ENCODE measurements around the gene TTC17.
"Not testable (repeated sequence)": the region's sequence is repeated elsewhere in the genome, so short reads cannot be mapped to it uniquely, and the experiment has no call there.

The TTC17 gene

DNA sequence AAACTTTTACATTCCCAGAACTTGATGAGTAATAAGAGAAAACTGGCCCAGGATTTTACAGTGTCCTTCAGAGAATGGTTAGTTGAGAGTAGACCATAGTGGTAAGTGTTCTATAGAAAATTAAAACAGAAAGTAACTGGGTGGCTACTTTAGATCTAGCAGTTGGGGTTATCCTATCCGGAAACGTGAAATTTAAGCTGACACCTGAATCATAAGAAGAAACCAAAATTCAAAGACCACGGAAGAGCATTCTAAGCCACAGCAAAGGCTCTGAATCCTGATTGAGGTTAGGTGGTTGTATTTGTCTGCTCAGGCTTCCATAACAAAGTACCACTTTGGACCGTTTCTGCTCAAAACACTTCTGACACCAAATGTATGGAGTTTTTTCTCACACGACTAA lies 34.0 kb downstream of the TTC17 start:
- no peak for DNase-seq (ENCODE audit: low spot score)

DNA sequence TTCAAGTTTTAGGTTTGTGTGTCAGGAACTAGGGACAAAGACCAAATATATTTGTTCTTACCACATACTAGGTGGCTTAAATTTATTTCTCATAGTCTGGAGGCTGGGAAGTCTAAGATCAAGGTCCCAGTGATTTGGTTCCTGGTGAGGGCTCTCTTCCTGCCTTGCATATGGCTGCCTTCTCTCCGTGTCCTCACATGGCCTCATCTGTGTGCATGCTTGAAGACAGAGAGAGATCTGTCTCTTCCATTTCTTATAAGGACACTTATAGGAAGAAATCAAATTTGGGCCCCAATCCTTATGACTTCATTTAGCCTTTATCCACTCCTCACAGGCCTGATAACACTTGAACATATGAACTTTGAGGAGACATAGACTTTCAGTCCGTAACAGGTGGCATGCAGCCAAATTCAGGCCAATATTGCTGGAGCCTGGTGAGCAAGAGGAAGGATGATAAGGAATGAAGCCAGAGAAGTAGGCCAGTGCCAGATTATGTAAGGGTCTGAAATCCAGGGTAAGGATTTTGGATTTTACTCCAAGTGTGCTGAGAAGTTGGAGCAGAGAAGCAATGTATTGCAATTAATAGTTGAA lies 35.1 kb downstream of the TTC17 start:
- no peak for DNase-seq (ENCODE audit: low spot score)

DNA sequence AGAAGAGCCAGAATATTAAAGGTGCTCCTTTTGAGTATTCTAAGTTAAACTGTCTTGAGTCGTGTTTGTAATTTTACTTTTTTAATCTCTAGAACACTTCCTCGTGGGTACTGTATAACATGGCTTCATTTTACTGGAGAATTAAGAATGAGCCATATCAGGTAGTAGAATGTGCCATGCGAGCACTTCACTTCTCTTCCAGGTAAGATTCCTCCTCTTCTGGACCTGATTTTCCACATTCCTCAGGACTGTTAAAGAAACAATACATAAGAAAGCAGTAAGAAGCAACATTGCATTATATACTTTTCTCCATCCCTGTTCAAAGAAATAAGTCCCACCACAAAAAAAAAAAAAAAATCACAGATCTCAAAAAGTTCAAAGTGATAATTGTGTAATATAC lies 37.9 kb downstream of the TTC17 start:
- no peak for DNase-seq (ENCODE audit: low spot score)

DNA sequence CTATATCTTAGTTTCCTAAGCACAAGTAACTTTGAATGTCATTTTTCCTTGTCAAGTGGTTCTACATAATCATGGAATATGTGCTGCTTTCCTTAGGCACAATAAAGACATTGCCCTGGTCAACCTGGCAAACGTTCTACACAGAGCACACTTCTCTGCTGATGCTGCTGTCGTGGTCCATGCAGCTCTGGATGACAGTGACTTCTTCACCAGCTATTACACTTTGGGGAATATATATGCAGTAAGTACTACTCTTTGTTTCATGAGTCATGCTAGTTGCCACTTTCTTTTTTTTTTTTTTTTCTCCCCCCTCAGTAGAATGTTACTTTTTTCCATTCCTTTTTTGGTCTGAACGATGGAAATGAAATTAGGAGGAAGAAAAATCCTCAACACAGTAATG lies 38.5 kb downstream of the TTC17 start:
- no peak for DNase-seq (ENCODE audit: low spot score)

DNA sequence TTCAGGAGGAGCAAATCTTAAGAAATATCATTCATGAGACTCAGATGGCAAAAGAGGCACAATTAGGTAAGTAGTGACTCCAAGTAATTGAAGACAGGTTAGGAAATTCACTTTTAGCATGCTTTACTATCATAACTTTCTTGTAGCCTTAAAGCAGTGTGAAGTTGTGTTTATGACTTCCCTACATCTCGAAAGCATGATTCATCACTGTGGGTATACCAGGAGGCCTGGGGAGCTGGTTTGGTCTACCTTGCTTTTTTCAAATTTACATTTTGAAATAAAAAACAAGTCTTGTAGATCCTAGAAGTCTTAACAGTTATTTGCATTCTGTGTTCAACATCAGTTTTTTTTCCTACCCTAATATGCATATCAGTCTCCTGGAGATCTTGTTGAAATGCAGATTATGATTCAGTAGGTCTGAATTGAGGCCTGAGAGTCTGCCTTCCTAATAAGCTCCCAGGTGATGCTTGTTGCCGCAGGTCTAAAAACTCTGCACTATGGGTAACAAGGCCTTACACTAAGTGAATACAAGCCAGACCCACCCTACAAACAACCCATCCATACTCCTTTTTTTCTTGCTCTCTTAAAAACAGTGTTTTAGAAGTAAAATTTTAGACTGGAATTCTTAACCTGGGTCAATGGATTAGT lies 41.4 kb downstream of the TTC17 start:
- no peak for DNase-seq (ENCODE audit: low spot score)

DNA sequence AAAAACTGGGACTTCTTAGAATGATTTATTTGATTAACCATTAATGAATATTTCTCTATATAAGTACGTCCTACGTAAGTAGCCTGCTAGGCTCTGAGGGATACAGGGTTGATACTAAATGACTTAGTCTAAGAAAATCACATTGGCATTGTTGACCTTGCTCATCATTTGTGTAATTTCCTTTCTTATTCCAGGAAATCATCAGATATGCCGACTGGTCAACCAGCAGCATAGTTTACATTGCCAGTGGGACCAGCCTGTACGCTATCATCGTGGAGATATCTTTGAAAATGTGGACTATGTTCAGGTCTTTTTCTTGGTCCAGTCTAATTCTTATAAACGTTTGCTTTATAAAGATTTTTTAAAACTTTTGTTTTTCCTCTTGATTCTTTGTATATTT lies 42.5 kb downstream of the TTC17 start:
- no peak for DNase-seq (ENCODE audit: low spot score)

DNA sequence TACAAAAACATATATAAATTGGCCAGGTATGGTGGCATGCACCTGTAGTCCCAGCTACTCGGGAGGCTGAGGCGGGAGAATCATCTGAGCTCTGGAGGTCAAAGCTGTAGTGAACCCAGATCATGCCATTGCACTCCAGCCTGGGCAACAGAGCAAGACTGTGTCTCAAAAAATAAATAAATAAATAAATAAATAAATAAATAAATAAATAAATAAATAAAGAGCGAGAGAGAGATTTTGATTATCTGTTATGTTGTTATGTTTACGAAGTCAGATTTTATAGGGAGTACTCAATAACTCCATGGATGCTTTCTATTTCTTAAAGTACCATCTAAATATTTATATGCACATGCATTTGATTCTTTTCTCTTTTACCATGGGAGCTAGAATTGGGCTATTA lies 43.1 kb downstream of the TTC17 start:
- not testable (repeated sequence) for DNase-seq (ENCODE audit: low spot score)

DNA sequence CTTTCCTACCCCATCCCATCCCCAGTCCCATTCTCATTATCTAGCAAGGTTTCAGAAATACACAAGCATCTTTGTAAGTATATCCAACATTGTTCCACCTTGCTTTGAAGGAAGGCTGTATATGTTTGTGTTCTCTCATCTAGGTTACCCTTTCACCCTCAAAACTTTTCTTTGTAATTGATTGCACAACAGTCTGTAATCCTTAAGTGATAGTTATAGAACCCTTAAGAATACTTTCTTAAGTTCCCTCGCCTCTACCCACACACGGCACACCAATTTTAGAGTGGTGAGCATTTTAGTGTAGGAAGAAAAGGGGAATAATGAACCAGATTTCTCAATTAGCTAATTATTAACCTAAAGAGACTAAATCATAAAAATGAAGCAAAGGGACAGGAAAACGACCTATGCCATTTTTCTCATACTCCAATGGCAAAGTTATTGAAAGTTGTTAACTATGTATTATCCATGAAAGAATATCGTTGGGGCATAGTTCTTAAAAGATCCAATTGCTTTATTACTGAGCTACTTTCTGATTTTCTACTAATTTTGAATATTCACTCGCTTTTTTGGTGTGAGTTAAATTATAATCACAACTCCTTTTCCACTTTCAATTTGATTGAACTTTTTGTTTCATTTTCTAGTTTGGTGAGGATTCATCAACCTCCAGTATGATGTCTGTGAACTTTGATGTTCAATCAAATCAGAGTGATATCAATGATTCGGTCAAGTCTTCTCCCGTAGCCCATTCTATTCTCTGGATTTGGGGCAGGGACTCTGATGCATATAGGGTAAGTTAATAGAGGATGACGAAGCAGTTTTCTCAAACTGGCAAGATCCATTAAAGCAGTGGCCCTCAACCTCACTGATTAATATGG lies 44.9 kb downstream of the TTC17 start:
- DNase-seq (ENCODE audit: low spot score), result no peak

DNA sequence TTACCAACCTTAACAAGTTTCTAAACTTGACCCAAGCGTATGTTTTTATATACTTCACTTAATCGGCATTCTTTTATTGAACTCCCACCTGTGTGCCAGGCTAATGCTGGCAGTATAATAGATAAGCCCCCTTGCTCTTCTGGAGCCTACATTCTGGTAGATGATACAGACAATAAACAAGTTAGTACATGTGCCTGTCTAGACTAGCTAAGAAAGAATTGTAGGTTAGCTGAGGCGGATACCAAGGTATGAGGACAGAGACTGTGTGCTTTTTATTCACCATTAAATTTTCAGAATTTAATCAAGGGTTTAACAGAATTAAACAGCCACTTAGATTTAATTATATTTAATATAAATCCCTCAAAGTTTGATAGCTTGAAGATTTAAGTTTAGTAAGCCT lies 45.7 kb downstream of the TTC17 start:
- DNase-seq (ENCODE audit: low spot score), result no peak

DNA sequence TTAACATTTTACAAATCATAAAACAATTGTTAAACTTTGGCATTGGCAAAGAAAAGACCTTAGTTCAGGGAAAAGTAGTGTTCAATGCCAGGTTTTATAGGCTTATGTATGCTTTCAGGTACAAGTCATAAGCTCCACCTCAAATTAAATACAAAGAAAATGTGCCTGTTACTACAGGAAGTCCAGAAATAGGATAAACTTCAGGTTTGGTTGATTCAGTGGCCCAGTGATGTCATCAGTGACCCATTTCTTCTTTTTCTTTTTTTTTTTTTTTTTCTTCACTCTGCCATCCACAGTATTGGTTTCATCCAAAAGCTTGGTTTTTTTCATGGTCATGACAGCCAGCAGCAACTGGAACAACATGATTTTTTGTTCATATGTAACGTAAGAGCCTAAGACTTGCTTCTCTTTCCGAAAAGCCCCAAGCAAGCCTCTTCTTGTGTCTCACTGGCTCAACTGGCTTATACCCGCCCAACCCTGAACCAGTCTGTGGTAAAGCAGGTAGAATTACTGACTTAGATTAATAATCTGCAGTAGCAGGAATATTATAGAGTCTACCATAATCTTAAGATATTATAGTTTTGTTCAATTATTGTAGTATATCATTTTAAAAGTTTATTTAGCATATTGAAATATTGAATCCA lies 46.2 kb downstream of the TTC17 start:
- no peak for DNase-seq (ENCODE audit: low spot score)

DNA sequence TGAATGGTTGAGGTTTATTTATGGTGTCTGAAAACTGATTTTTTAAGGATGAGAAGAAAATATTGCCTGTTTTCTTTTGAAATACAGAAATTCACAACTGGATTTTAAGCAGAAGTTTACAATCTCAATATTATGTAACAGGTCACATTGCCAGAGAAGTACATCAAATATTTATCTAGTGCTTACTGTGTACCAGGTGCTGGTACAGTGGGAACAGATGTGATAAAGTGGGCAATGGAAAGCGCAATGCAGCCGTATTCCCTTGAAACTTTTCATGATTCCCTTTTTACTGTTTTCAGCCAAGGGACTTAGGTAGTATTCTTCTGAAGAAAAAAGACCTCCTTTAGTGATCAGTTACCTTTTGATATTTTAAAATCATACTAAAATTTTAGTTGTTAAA lies 49.6 kb downstream of the TTC17 start:
- DNase-seq (ENCODE audit: low spot score), result no peak

DNA sequence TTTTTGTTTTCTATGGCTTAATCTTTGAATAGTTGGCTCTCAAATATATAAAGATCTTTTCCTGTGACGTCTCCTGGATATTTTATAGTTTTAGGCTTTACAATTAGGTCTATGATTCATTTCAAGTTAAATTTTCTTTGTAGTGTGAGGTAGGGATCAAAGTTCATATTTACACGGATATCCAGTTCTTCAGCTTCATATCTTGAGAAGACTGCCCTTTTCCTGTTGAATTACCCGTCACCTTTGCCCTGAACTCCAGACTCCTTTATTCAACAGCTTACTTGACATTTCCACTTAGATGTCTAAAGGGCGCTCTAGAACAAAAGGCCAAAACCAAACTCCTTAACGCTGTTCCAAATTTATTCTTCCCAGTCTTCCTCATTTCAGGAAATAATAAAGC lies 51.7 kb downstream of the TTC17 start:
- no peak for DNase-seq (ENCODE audit: low spot score)

DNA sequence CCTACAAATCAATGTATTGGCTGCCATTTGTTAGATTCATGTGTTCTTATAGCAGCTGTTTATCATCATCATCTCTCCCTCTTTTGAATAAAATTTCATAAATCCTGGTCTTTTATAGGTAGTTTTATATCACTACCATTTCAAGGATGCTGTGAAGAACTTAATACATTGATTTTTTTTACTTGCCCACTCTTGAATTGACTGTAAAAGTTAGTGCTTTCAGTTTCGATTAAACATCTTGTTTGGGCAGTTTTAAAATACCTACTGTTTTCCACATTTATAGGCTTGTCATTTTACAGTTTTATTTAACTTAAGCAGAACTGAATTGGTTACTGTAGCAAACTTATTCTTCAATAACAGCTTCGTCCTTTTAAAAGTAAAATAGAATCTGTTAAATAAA lies 59.5 kb downstream of the TTC17 start:
- DNase-seq (ENCODE audit: low spot score), result no peak

DNA sequence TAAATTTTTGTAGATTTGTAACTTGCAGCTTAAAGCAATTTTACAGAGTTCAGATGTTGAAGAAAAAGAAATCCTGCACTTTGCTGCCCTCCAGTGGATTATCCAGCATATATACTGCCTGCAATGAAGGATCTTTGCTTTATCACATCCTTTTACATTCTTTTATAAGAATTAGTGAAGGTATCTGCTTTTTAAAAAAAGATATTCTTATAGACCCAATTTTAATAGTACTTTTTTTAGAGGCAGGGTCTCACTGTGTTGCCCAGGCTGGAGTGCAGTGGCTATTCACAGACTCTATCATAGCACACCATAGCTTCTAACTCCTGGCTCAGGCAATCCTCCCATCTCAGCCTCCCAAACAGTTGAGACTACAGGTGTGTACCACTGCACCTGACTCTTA lies 60.7 kb downstream of the TTC17 start:
- no peak for DNase-seq (ENCODE audit: low spot score)

DNA sequence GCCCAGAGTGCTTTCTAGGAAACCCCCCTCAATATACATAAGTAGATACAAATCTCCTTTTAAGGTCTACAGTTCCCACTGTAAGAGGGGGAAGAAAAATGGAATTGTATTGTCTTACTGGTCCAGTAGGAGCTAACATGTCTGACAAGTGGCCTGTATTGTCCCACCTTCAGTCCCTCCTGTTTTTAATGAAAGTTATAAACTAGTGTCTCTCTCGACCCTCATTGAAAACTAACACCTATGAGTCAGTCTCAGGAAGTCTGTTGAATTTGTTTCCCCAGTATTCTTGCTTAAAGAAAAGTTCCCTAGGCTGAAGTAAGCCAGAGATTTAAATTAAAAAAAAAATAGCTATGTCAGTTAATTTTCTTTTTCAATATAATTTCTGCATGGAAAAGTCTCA lies 69.3 kb downstream of the TTC17 start:
- no peak for DNase-seq (ENCODE audit: low spot score)

DNA sequence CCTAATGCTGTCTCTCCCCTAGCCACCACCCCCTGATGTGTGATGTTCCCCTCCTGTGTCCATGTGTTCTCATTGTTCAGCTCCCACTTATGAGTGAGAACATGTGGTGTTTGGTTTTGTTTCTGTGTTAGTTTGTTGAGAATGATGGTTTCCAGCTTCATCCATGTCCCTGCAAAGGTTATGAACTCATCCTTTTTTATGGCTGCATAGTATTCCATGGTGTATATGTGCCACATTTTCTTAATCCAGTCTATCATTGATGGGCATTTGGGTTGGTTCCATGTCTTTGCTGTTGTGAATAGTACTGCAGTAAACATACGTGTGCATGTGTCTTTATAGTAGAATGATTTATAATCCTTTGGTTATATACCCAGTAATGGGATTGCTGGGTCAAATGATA lies 72.2 kb downstream of the TTC17 start:
- not testable (repeated sequence) for DNase-seq (ENCODE audit: low spot score)

DNA sequence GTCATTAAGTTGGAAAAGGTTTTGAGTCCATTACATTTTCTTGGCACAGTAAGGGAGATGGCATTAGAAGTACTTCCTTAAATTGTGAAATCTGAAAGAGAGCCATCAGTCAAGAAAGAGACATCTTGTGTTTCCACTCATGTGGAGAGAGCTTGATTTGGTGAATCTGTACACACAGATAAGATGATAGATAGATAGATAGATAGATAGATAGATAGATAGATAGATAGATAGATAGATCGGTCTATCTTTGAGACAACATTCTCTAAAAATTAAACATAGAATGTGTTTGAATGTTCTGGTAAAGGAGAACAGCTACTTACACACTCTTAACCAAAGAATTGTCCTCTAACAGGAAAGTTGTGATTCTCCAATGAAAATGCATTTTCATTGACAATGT lies 76.2 kb downstream of the TTC17 start:
- DNase-seq (ENCODE audit: low spot score), result no peak

DNA sequence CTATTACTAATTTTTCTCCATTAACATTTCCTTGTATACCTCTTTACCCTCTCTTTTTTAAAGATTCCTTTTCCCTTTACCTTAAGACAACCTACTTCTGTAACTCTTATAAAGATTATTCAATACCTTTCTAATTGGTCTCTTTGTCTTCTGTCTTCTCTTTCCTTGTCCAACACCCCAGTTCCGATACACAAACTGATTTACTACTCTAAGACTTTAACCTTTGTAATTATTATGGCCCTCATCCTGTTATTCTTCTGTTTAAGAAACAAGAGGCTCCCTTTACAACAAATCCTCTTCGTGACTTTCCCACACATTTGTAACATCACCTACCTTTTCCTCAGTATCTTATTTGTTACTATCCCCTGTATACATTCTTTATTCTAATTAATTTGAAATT lies 81.8 kb downstream of the TTC17 start:
- DNase-seq (ENCODE audit: low spot score), result no peak

DNA sequence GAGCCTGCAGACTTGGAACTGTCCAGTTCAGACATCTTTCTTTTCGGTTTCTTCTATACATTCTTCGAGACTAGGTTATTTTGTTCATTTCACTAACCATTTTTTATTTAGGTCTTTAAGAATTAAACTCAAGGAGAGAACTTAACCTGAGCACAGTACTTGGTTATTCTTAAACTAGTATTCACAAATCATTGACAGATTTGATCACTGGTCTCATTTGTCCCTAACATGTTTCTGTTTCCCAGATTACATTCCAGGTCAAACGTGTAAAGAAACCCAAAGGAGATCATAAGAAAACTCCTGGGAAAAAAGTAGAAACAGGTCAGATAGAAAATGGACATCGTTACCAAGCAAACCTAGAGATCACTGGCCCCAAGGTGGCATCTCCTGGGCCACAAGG lies 85.1 kb downstream of the TTC17 start:
- DNase-seq (ENCODE audit: low spot score), result no peak

DNA sequence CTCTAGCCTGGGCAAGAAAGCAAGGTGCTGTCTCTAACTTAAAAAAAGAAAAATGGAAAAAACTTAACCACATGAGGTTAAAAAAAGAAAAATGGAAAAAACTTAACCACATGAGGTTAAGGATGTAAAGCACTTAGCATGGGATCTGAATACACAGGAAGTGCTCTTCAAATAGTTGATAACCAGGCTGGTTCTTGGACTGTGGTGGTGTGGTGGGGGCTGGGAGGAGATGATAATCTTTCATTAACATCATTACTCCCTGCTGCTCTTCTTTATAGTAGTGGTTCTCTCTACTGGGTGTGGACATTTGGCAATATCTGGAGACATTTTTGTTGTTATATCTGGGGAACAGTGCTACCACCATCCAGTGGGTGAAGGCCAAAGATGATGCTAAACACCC lies 88.4 kb downstream of the TTC17 start:
- DNase-seq (ENCODE audit: low spot score), result no peak

DNA sequence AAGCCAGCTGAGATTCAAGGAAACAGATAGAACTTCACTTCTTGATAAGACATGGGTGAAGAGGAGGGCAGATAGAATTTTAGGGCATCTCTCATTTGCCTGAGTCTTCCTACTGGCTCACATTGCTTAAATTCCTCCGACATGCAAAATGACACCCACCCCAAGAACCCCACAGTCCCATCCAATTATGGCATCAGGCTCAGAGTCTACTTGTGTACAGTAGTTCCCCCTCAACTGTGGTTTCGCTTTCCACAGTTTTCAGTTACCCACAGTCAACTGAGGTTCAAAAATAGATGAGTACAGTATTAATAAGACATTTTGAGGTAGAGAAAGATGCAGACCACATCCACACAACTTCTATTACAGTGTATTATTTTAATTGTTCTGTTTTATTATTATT lies 99.8 kb downstream of the TTC17 start:
- no peak for DNase-seq (ENCODE audit: low spot score)

DNA sequence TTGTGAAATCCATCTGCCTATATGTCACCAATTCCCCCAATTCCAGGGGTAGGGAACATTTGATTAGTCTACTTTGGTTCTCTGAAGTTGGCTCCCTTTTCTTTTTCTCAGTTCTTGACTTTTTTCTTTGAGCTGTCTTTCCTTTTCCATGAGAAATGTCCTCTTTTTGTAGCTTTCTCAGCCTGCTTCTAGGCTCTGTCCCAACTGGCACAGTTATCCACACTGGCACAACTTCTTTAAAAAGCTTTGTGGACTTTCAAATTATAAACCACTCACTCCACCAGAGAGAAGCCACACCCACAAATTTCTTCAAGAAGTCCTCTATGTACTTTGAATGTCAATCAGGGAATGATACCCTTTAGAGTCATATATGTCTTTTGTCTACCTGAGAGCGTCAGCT lies 100.5 kb downstream of the TTC17 start:
- no peak for DNase-seq (ENCODE audit: low spot score)

DNA sequence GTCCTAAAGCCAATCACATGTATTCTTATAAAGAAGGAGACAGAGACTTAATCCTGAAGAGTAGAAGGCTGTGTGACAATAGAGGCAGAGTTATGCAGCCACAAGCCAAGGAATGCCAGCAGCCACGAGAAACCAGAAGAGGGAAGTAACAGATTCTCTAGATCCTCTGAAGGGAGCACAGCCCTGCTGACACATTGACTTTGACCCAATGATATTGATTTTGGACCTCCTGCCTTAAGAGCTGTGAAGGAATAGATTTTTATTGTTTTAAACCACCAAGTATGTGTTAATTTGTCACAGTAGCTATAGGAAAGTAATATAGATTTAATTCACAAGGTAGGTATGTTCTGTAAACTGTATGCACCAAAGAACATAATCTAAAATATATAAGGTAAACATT lies 103.6 kb downstream of the TTC17 start:
- no peak for DNase-seq (ENCODE audit: low spot score)
